WTC11 (cell line): Measurements from ENCODE around the gene APRT. TPM values are rescaled to one million over a fixed set of nuclear protein-coding genes. Genes with fewer than 3 reads are reported as not detected.

Experiments used
- ATAC-seq: fragments of 200-7000 bp; cut with Tn5 transposase; 2 replicates; pipeline ENCODE4 v1.10.0; 2021; ENCODE audit warnings: mild to moderate bottlenecking, moderate library complexity
- CTCF ChIA-PET: fragments of 300-600 bp; sonication (Branson Sonifier 250); formaldehyde crosslinking; loops from one replicate; lab custom pipeline; 2021; ENCODE audit warnings: antibody characterized with exemption; lab: Charles Lee
- POLR2A ChIA-PET: fragments of 350-600 bp; sonication (Branson Sonifier 250); formaldehyde crosslinking; loops from one replicate; lab custom pipeline; 2021; ENCODE audit warnings: antibody characterized with exemption; lab: Charles Lee
- DNase-seq: peaks from one replicate; pipeline ENCODE4 v3.0.0; 2021; ENCODE audit warnings: low spot score
- H3K27ac Mint-ChIP-seq: 2 replicates; pipeline ENCODE4 v1.8.0; 2021; ENCODE audit warnings: mixed read lengths
- H3K27me3 Mint-ChIP-seq: 2 replicates; pipeline ENCODE4 v1.8.0; 2021; ENCODE audit warnings: low read depth, mild to moderate bottlenecking, moderate library complexity, mixed read lengths
- H3K36me3 Mint-ChIP-seq: 2 replicates; pipeline ENCODE4 v1.8.0; 2021; ENCODE audit warnings: mixed read lengths
- H3K4me1 Mint-ChIP-seq: 2 replicates; pipeline ENCODE4 v1.8.0; 2022; ENCODE audit warnings: mixed read lengths
- H3K4me3 Mint-ChIP-seq: 2 replicates; pipeline ENCODE4 v1.8.0; 2021; ENCODE audit warnings: mild to moderate bottlenecking, moderate library complexity, mixed read lengths
- H3K9me3 Mint-ChIP-seq: 2 replicates; pipeline ENCODE4 v1.8.0; 2021; ENCODE audit warnings: mixed read lengths
- GRHL2 ChIP-seq: fragments of 250-450 bp; sonication (Bioruptor Pico); IDR thresholded peaks from 2 replicates; pipeline ENCODE4 v1.8.0; 2022; ENCODE audit warnings: mild to moderate bottlenecking, moderate library complexity; ENCODE audit not compliant: insufficient replicate concordance, severe bottlenecking
- HMGXB4 ChIP-seq: sonication (generic); formaldehyde crosslinking; IDR thresholded peaks from 2 replicates; pipeline ENCODE4 v1.8.1; 2023; ENCODE audit warnings: mild to moderate bottlenecking, moderate library complexity, missing genetic modification reagents
- KAT7 ChIP-seq: sonication (generic); formaldehyde crosslinking; IDR thresholded peaks from 2 replicates; pipeline ENCODE4 v1.8.1; 2023; ENCODE audit warnings: missing genetic modification reagents, mild to moderate bottlenecking, borderline replicate concordance
- MAX ChIP-seq: sonication (generic); formaldehyde crosslinking; IDR thresholded peaks from 2 replicates; pipeline ENCODE4 v1.8.0; 2022; ENCODE audit warnings: mild to moderate bottlenecking, missing genetic modification reagents
- MLX ChIP-seq: sonication (generic); formaldehyde crosslinking; IDR thresholded peaks from 2 replicates; pipeline ENCODE4 v1.8.1; 2023; ENCODE audit warnings: mild to moderate bottlenecking, missing genetic modification reagents, moderate library complexity
- MXD4 ChIP-seq: fragments of 250-450 bp; sonication (Bioruptor Pico); IDR thresholded peaks from 2 replicates; pipeline ENCODE4 v1.8.0; 2021; ENCODE audit warnings: mild to moderate bottlenecking, moderate library complexity, borderline replicate concordance
- NFE2L1 ChIP-seq: sonication (generic); formaldehyde crosslinking; IDR thresholded peaks from 2 replicates; pipeline ENCODE4 v1.8.1; 2023; ENCODE audit warnings: missing genetic modification reagents
- NR3C1 ChIP-seq: sonication (generic); formaldehyde crosslinking; conservative IDR thresholded peaks from 2 replicates; pipeline ENCODE4 v1.8.1; 2023; ENCODE audit warnings: low read depth, mild to moderate bottlenecking, missing genetic modification reagents
- RELA ChIP-seq: sonication (generic); formaldehyde crosslinking; IDR thresholded peaks from 2 replicates; pipeline ENCODE4 v1.8.1; 2022; ENCODE audit warnings: missing genetic modification reagents, mild to moderate bottlenecking, borderline replicate concordance
- RORB ChIP-seq: fragments of 250-450 bp; sonication (Bioruptor Pico); IDR thresholded peaks from 2 replicates; pipeline ENCODE4 v1.9.0; 2021; ENCODE audit warnings: mild to moderate bottlenecking
- SMAD4 ChIP-seq: sonication (generic); formaldehyde crosslinking; IDR thresholded peaks from 2 replicates; pipeline ENCODE4 v1.8.0; 2022; ENCODE audit warnings: mild to moderate bottlenecking, missing genetic modification reagents
- STAT6 ChIP-seq: sonication (generic); formaldehyde crosslinking; conservative IDR thresholded peaks from 2 replicates; pipeline ENCODE4 v1.8.1; 2023; ENCODE audit warnings: mild to moderate bottlenecking, low read depth, missing genetic modification reagents, moderate library complexity
- TCF7 ChIP-seq: sonication (generic); formaldehyde crosslinking; IDR thresholded peaks from 2 replicates; pipeline ENCODE4 v1.8.0; 2022; ENCODE audit warnings: mild to moderate bottlenecking, low read depth, missing genetic modification reagents, moderate library complexity
- USF2 ChIP-seq: sonication (generic); formaldehyde crosslinking; IDR thresholded peaks from 2 replicates; pipeline ENCODE4 v1.8.1; 2023; ENCODE audit warnings: mild to moderate bottlenecking, missing genetic modification reagents, moderate library complexity
- ZNF423 ChIP-seq: fragments of 250-450 bp; sonication (Bioruptor Pico); IDR thresholded peaks from 2 replicates; pipeline ENCODE4 v2.1.2; 2022; ENCODE audit warnings: mild to moderate bottlenecking, moderate library complexity
- ZNF512 ChIP-seq: sonication (generic); formaldehyde crosslinking; IDR thresholded peaks from 2 replicates; pipeline ENCODE4 v1.8.1; 2022; ENCODE audit warnings: missing genetic modification reagents, borderline replicate concordance
- total RNA-seq: library from RNA; stranded (reverse); gene quantifications from 3 replicates; pipeline ENCODE4 v1.2.3, GENCODE V29; 2021
- TF ChIP-seq, protein P1 (sequence below): fragments of 250-450 bp; sonication (Bioruptor Pico); IDR thresholded peaks from 2 replicates; pipeline ENCODE4 v1.9.0; 2021; ENCODE audit warnings: mild to moderate bottlenecking
- TF ChIP-seq, protein P2 (sequence below): fragments of 250-450 bp; sonication (Bioruptor Pico); IDR thresholded peaks from 2 replicates; pipeline ENCODE4 v1.8.0; 2021; ENCODE audit warnings: mild to moderate bottlenecking
- TF ChIP-seq, protein P3 (sequence below): fragments of 200-600 bp; IDR thresholded peaks from 2 replicates; pipeline ENCODE4 v1.8.0; 2022; ENCODE audit warnings: antibody characterized with exemption

APRT gene
- total RNA-seq, 1 experiment from 2014 or later, result 288 TPM

GRCh38 chr16:88767546-88768070 lies 44.1 kb downstream of the APRT start (continued):
- TF ChIP-seq MLX (CRISPR knock-in tag) (no peak), NFE2L1 (CRISPR knock-in tag) (no peak), MAX (CRISPR knock-in tag) (no peak), MXD4 (no peak), HMGXB4 (CRISPR knock-in tag) (no peak), NR3C1 (CRISPR knock-in tag) (no peak), TCF7 (CRISPR knock-in tag) (no peak), KAT7 (no peak)
- TF ChIP-seq, protein P1, sequence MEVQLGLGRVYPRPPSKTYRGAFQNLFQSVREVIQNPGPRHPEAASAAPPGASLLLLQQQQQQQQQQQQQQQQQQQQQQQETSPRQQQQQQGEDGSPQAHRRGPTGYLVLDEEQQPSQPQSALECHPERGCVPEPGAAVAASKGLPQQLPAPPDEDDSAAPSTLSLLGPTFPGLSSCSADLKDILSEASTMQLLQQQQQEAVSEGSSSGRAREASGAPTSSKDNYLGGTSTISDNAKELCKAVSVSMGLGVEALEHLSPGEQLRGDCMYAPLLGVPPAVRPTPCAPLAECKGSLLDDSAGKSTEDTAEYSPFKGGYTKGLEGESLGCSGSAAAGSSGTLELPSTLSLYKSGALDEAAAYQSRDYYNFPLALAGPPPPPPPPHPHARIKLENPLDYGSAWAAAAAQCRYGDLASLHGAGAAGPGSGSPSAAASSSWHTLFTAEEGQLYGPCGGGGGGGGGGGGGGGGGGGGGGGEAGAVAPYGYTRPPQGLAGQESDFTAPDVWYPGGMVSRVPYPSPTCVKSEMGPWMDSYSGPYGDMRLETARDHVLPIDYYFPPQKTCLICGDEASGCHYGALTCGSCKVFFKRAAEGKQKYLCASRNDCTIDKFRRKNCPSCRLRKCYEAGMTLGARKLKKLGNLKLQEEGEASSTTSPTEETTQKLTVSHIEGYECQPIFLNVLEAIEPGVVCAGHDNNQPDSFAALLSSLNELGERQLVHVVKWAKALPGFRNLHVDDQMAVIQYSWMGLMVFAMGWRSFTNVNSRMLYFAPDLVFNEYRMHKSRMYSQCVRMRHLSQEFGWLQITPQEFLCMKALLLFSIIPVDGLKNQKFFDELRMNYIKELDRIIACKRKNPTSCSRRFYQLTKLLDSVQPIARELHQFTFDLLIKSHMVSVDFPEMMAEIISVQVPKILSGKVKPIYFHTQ (CRISPR knock-in tag), result no peak
- TF ChIP-seq, protein P2, sequence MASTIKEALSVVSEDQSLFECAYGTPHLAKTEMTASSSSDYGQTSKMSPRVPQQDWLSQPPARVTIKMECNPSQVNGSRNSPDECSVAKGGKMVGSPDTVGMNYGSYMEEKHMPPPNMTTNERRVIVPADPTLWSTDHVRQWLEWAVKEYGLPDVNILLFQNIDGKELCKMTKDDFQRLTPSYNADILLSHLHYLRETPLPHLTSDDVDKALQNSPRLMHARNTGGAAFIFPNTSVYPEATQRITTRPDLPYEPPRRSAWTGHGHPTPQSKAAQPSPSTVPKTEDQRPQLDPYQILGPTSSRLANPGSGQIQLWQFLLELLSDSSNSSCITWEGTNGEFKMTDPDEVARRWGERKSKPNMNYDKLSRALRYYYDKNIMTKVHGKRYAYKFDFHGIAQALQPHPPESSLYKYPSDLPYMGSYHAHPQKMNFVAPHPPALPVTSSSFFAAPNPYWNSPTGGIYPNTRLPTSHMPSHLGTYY, result no peak

- H3K36me3 Mint-ChIP-seq, result no peaks in the 10 kb centered on the region
- no peak for DNase-seq
- H3K27ac Mint-ChIP-seq, result peak overlapping the region; percentile 81; the same call in 1 of the 2 replicates
- ChIA-PET CTCF (interaction anchor here (1.1 to 9.6 kb wide), 5 partner anchors 12 to 43 kb away, joined by 3 to 115 read pairs (median 35); partner anchors contain the start of gene PIEZO1), POLR2A (no interaction called here)
- no peaks in the 10 kb centered on the region for H3K27me3 Mint-ChIP-seq
- no peak for ATAC-seq
- no peaks in the 10 kb centered on the region for H3K9me3 Mint-ChIP-seq
- H3K4me1 Mint-ChIP-seq, result peaks cover 45% of the 10 kb centered on the region
- no peak for TF ChIP-seq RORB (CRISPR knock-in tag)
- TF ChIP-seq GRHL2, result no peak
- no peak for TF ChIP-seq ZNF512 (CRISPR knock-in tag)
- TF ChIP-seq, all 79 proteins: peak for 0
- H3K4me3 Mint-ChIP-seq, result no peak overlapping the region
Observed at GRCh38 chr16:88766975-88767374, 44.8 kb downstream of the APRT start.

DNA sequence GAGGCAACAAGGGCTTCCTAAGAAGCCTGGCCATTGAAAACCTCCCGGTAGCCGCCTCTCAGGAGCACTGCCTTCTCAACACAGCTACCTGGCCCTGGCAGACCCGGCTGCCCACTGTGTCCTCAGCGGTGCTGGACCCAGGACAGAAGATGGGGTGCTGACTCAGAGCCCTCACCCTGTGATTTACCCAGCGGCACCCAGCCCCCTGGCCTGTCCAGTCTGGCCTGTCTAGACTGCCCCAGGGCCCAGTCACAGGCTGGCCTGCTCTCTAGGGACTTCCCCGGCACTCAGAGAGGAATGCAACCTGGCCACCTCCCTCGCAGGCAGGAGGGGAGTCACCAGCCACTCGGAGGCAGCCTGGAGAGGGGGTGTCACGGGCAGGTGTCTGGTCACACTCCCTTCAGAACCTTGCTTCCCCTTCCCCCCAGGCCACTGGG lies 46.8 kb downstream of the APRT start:
- Mint-ChIP-seq H3K36me3 (no peaks in the 10 kb centered on the region), H3K4me1 (peaks cover 38% of the 10 kb centered on the region), H3K27ac (no peak overlapping the region), H3K9me3 (no peaks in the 10 kb centered on the region), H3K27me3 (no peaks in the 10 kb centered on the region), H3K4me3 (no peak overlapping the region)
- DNase-seq, result peak; percentile 44
- ChIA-PET CTCF (interaction anchor here (1.0 to 9.6 kb wide), 7 partner anchors 10 to 402 kb away, joined by 4 to 115 read pairs (median 10); partner anchors contain the start of gene PIEZO1), POLR2A (no interaction called here)
- no peak for ATAC-seq
- TF ChIP-seq, protein P3, sequence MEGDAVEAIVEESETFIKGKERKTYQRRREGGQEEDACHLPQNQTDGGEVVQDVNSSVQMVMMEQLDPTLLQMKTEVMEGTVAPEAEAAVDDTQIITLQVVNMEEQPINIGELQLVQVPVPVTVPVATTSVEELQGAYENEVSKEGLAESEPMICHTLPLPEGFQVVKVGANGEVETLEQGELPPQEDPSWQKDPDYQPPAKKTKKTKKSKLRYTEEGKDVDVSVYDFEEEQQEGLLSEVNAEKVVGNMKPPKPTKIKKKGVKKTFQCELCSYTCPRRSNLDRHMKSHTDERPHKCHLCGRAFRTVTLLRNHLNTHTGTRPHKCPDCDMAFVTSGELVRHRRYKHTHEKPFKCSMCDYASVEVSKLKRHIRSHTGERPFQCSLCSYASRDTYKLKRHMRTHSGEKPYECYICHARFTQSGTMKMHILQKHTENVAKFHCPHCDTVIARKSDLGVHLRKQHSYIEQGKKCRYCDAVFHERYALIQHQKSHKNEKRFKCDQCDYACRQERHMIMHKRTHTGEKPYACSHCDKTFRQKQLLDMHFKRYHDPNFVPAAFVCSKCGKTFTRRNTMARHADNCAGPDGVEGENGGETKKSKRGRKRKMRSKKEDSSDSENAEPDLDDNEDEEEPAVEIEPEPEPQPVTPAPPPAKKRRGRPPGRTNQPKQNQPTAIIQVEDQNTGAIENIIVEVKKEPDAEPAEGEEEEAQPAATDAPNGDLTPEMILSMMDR, result no peak
- TF ChIP-seq RELA (CRISPR knock-in tag) (no peak), STAT6 (CRISPR knock-in tag) (no peak), USF2 (CRISPR knock-in tag) (no peak), ZNF423 (no peak), SMAD4 (CRISPR knock-in tag) (no peak)
